ENCODE measurements around the gene SRR. TPM values are rescaled to one million over a fixed set of nuclear protein-coding genes. Genes with fewer than 3 reads are reported as not detected.

SRR gene
- total RNA-seq, 2 experiments from 2014 or later, result 18.3 to 23.0 TPM

DNA sequence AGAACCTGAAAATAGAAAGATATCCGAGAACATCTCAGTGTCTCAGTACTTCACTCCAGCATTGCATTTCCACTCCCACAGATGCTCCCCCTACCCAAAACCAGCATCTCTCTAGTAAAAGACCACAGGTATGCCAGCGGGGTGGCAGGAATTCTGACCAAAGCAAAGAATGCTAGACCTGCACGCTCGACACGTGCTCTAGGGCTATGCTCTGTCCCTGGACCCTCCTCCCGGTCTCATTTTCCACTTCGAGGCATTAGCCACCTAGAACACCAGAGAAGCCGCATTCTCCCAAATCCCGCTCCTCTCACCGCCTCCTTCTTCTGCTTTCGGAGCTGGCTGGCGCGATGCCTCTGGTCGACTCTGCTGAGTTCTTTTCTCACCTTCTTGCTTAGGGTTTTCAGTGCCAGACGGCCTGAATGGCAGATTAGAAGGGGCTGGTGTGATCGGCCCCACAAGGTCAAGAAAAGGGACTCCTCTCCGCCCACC, 32.0 kb downstream of the SRR start:
- H3K27ac Mint-ChIP-seq, result peak overlapping the region; percentile 90
- POLR2A ChIA-PET, result interaction anchor here (1.0 to 1.3 kb wide), 3 partner anchors 21 to 41 kb away, joined by 3 to 4 read pairs (median 4); no protein-coding TSS in a partner anchor
- DNase-seq, result no peak
- H3K4me1 Mint-ChIP-seq, result peaks cover 19% of the 10 kb centered on the region
- CTCF ChIA-PET, result interaction anchor here (0.9 to 4.8 kb wide), 8 partner anchors 10 to 282 kb away, joined by 3 to 22 read pairs (median 4); partner anchors contain the start of gene HIC1
- H3K4me3 Mint-ChIP-seq, result peak overlapping the region; percentile 93
- H3K9me3 Mint-ChIP-seq, result no peaks in the 10 kb centered on the region
- H3K36me3 Mint-ChIP-seq (ENCODE audit: low read depth), result peaks cover 18% of the 10 kb centered on the region
- no peaks in the 10 kb centered on the region for H3K27me3 Mint-ChIP-seq

DNA sequence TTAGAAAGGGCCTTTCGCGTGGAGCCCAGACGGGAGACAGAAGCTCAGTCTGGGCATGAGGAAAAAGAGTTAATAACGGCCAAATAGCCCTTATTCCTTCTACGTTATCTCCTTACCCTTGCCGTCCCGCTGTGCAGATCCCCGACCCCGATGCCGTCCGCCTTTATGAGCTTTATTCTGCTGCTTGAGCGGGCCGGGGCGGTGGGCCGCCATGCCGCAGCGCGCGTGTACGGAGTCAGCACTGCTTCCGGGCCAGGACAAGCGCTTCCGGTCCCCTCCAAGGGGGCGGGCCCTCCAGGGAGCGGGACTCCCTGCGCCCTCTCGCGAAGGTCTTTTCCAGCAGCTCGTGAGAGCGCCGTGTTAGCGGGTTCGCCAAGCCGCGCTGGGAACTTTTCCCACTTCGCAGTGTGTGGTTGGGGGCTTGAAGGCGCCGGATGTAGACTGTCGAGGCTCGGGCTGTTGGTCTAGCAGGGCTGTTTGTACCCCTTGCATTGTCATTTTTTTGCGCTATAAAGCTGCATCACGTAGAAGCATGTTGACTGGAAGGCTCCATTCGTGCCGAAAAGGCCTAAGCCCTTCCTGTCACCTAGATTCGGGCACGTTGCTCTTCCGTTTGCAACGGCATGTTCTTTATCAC, 32.6 kb downstream of the SRR start, which contains the start of gene TSR1:
TSS of gene TSR1 (minus strand) at position 243 of the 637 bp plus-strand sequence. CDS start at position 213, 30 bp downstream.
- Mint-ChIP-seq H3K9me3 (no peaks in the 10 kb centered on the region), H3K27ac (peak within 1 kb of the TSS; percentile 90), H3K36me3 (ENCODE audit: low read depth) (peaks cover 18% of the 10 kb centered on the region), H3K27me3 (no peaks in the 10 kb centered on the region), H3K4me3 (peak within 1 kb of the TSS; percentile 93), H3K4me1 (peaks cover 19% of the 10 kb centered on the region)
- CTCF ChIA-PET, result interaction anchor here (0.6 to 4.8 kb wide), 10 partner anchors 11 to 282 kb away, joined by 3 to 22 read pairs (median 4); partner anchors contain the start of gene HIC1
- peak; percentile 91 for DNase-seq
- POLR2A ChIA-PET, result interaction anchor here (1.0 to 1.3 kb wide), 3 partner anchors 21 to 41 kb away, joined by 3 to 4 read pairs (median 4); no protein-coding TSS in a partner anchor

DNA sequence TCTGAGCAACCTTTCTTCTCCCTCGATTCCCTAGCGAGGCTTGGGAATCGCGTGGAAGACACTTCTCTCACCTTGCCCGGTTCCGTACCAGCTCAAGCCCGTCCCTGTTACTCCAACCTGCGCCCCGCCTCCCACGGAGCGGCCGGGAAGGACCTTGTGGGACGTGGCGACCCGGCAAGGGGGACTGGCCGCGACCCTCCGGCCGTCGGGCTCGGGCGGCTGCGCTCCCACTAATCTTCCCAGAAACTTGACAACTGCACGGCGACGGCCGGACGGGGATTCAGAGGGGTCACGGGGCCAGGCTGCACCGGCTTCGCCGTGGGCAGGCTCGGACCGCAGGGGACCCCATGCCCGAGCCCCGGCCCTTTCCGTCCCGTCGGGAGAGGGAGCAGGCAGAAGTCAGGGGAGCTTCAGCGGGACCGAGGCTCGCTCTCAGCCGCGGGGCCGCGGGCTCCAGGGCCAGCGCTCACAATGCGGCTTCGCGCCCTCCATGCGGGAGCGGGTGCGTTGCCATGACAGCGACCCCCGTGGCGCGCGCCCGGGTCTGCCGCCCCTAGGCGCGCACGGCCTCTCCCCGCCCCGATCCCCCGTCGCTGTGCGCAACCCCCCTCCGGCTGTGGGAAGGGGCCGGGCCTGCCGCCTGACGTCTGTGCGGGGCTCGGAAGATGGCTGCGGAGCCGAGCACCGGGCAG, 33.2 kb downstream of the SRR start, which contains the start of gene SGSM2:
TSS of gene SGSM2 (plus strand) at position 650 of the 692 bp plus-strand sequence. CDS start 188 bp downstream, outside the sequence.
- DNase-seq, result peak; percentile 72
- Mint-ChIP-seq H3K27me3 (no peaks in the 10 kb centered on the region), H3K4me3 (peak within 1 kb of the TSS; percentile 93), H3K4me1 (peaks cover 22% of the 10 kb centered on the region), H3K36me3 (ENCODE audit: low read depth) (peaks cover 22% of the 10 kb centered on the region), H3K9me3 (no peaks in the 10 kb centered on the region), H3K27ac (peak within 1 kb of the TSS; percentile 90)
- ChIA-PET POLR2A (interaction anchor here (1.0 to 1.3 kb wide), 3 partner anchors 22 to 42 kb away, joined by 3 to 4 read pairs (median 4); no protein-coding TSS in a partner anchor), CTCF (interaction anchor here (0.6 to 4.8 kb wide), 10 partner anchors 11 to 283 kb away, joined by 3 to 22 read pairs (median 4); partner anchors contain the start of gene HIC1)

- Mint-ChIP-seq H3K36me3 (ENCODE audit: low read depth) (peaks cover 22% of the 10 kb centered on the region), H3K27me3 (no peaks in the 10 kb centered on the region), H3K4me3 (peak overlapping the region; percentile 93), H3K9me3 (no peaks in the 10 kb centered on the region), H3K27ac (peak overlapping the region; percentile 82), H3K4me1 (peaks cover 22% of the 10 kb centered on the region)
- DNase-seq, result peak; percentile 57
- POLR2A ChIA-PET, result interaction anchor here (0.7 kb wide), 1 partner anchor 34 kb away, joined by 4 read pairs; the partner anchor contains the start of genes SMG6 and SRR
- CTCF ChIA-PET, result interaction anchor here (0.5 to 4.8 kb wide), 6 partner anchors 10 to 284 kb away, joined by 3 to 22 read pairs (median 3); partner anchors contain the start of gene HIC1
These were observed 34.0 kb downstream of the SRR start for GRCh38 chr17:2337544-2338314.

GRCh38 chr17:2338315-2338657, 34.5 kb downstream of the SRR start:
- ChIA-PET CTCF (interaction anchor here (0.7 to 4.8 kb wide), 6 partner anchors 10 to 284 kb away, joined by 3 to 22 read pairs (median 3); partner anchors contain the start of gene HIC1), POLR2A (interaction anchor here (0.7 kb wide), 1 partner anchor 35 kb away, joined by 4 read pairs; the partner anchor contains the start of genes SMG6 and SRR)
- Mint-ChIP-seq H3K9me3 (no peaks in the 10 kb centered on the region), H3K36me3 (ENCODE audit: low read depth) (peaks cover 22% of the 10 kb centered on the region), H3K4me1 (peaks cover 26% of the 10 kb centered on the region), H3K27ac (peak overlapping the region; percentile 82), H3K4me3 (peak overlapping the region; percentile 82), H3K27me3 (no peaks in the 10 kb centered on the region)
- DNase-seq, result no peak

- DNase-seq, result no peak
- CTCF ChIA-PET, result interaction anchor here (1.0 to 1.8 kb wide), 3 partner anchors 11 to 73 kb away, joined by 3 to 5 read pairs (median 3); no protein-coding TSS in a partner anchor
- Mint-ChIP-seq H3K4me3 (no peak overlapping the region), H3K27me3 (no peaks in the 10 kb centered on the region), H3K4me1 (peaks cover 21% of the 10 kb centered on the region), H3K27ac (no peak overlapping the region), H3K36me3 (ENCODE audit: low read depth) (peaks cover 9% of the 10 kb centered on the region), H3K9me3 (no peaks in the 10 kb centered on the region)
- POLR2A ChIA-PET, result no interaction called here
These were observed 39.7 kb downstream of the SRR start for GRCh38 chr17:2343421-2343820.

GRCh38 chr17:2344528-2344927, 40.8 kb downstream of the SRR start:
- ChIA-PET POLR2A (no interaction called here), CTCF (interaction anchor here (0.5 to 1.5 kb wide), 3 partner anchors 9 to 289 kb away, joined by 3 to 4 read pairs (median 4); no protein-coding TSS in a partner anchor)
- Mint-ChIP-seq H3K9me3 (no peaks in the 10 kb centered on the region), H3K36me3 (ENCODE audit: low read depth) (peaks cover 9% of the 10 kb centered on the region), H3K27ac (no peak overlapping the region), H3K4me3 (no peak overlapping the region), H3K27me3 (no peaks in the 10 kb centered on the region), H3K4me1 (peaks cover 19% of the 10 kb centered on the region)
- no peak for DNase-seq

DNA sequence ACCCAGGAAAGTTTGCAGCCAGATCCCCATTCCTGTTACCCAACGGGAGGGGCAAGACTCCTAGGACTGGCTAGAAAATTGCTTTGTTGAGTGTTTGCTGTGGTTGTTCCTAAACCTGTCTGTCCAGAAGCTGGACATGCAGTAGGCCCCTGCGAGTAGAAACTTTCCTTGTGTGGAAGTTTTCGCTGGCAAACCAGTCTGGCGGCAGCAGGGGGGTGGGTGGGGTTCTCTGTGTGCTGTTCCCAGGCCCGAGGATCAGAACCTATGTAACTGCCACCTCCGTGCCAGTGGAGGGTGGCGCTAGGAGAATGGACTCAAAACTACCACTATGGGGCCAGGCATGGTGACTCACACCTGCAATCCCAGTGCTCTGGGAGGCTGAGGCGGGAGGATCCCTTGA, 42.7 kb downstream of the SRR start:
- Mint-ChIP-seq H3K27ac (no peak overlapping the region), H3K4me3 (no peak overlapping the region), H3K9me3 (no peaks in the 10 kb centered on the region), H3K4me1 (peaks cover 15% of the 10 kb centered on the region), H3K36me3 (ENCODE audit: low read depth) (peaks cover 9% of the 10 kb centered on the region), H3K27me3 (no peaks in the 10 kb centered on the region)
- no peak for DNase-seq
- POLR2A ChIA-PET, result no interaction called here
- CTCF ChIA-PET, result no interaction called here

DNA sequence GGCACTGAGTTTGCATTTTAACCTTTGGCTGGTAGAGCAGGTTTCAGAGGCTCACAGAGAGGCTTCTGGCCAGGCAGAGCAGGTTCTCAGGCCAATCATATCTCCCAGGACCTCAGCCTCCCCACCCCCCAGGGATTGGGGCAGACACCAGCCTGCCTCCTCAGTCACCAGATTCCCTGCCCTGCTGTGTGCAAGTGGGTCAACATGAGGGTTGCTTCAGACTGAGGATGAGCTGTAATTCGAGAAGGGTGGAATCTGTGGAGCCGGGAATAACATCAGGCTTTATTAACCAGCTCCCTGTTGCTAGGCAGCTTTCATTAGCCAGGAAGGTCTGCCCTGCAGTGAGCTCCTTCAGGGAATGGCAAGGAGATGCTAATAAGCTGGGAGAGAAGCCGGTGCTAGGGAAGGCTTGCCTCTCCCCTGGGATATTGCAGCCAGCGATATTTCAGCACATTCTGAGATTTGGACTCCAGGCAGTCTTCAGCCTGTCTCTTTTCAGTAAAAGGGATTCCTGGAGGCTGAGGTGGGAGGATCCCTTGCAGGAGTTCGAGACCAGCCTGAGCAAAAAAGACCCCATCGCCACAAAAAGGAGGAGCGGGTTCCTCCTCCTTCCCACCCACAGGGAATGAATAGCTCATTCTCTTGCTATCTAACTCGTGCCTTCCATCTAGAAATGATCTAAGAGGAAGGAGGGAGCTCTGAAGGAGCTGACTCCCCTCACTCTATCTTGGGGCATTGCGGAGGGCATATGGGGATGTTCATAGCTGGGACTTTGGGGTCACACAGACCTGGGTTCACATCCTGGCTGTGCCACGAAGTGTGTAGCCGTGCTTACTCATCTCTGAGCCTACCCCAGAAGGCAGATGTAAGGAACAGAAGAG, 44.3 kb downstream of the SRR start:
- Mint-ChIP-seq H3K27me3 (no peaks in the 10 kb centered on the region), H3K27ac (no peak overlapping the region), H3K4me3 (no peak overlapping the region), H3K36me3 (ENCODE audit: low read depth) (peaks cover 5% of the 10 kb centered on the region), H3K4me1 (peaks cover 20% of the 10 kb centered on the region), H3K9me3 (no peaks in the 10 kb centered on the region)
- CTCF ChIA-PET, result interaction anchor here (0.7 to 1.1 kb wide), 5 partner anchors 10 to 294 kb away, joined by 3 to 5 read pairs (median 3); no protein-coding TSS in a partner anchor
- POLR2A ChIA-PET, result no interaction called here
- no peak for DNase-seq

- Mint-ChIP-seq H3K27me3 (no peaks in the 10 kb centered on the region), H3K9me3 (no peaks in the 10 kb centered on the region), H3K4me3 (no peak overlapping the region), H3K27ac (no peak overlapping the region), H3K4me1 (peaks cover 26% of the 10 kb centered on the region), H3K36me3 (ENCODE audit: low read depth) (no peaks in the 10 kb centered on the region)
- CTCF ChIA-PET, result interaction anchor here (0.6 to 1.0 kb wide), 3 partner anchors 15 to 293 kb away, joined by 3 to 4 read pairs (median 3); partner anchors contain the start of gene TSR1
- POLR2A ChIA-PET, result no interaction called here
- DNase-seq, result no peak
These were observed 47.5 kb downstream of the SRR start for GRCh38 chr17:2351269-2351668.

DNA sequence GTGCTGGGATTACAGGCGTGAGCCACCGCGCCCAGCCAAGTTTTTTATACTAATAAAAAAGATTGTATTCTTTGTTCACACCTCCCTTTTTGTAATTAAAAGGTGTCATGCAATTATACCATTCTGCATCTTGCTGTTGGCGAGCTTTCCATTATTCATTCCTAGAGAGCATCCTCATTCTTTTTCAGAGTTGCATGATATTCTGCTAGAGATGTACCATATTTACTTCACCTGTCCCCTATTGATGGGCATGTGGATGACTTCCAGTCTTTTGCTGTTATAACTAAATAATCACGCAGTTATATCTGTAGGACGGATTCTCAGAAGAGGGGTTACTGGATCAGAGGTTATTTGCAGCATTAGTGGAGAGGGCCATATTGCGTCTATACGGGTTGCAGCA, 50.6 kb downstream of the SRR start:
- ChIA-PET CTCF (interaction anchor here (0.6 to 1.9 kb wide), 7 partner anchors 10 to 444 kb away, joined by 3 to 8 read pairs (median 3); no protein-coding TSS in a partner anchor), POLR2A (no interaction called here)
- Mint-ChIP-seq H3K27ac (peak overlapping the region; percentile 94), H3K4me3 (peak overlapping the region; percentile 60), H3K36me3 (ENCODE audit: low read depth) (peaks cover 2% of the 10 kb centered on the region), H3K4me1 (peaks cover 26% of the 10 kb centered on the region), H3K27me3 (no peaks in the 10 kb centered on the region), H3K9me3 (no peaks in the 10 kb centered on the region)
- DNase-seq, result no peak

Data from activated CD4-positive, alpha-beta T cell treated with anti-CD3 and anti-CD28 coated beads, Interleukin-2, amount 10 ng/mL, durations not matched to agents 7 days and 5 days (primary cell).